Memory B cell (primary cell): ENCODE data around the gene PDZD11.
"Not testable (repeated sequence)": the region's sequence is repeated elsewhere in the genome, so short reads cannot be mapped to it uniquely, and the experiment has no call there.

Experiments
- ATAC-seq: fragments of 150-1000 bp; cut with Tn5 transposase; 2 replicates; pipeline ENCODE4 v1.10.0; 2021; ENCODE audit warnings: low read depth, mild to moderate bottlenecking, moderate library complexity
- DNase-seq, 2 donors: peaks; one replicate each; pipeline ENCODE4 v3.0.0; 2022; ENCODE audit warnings: low spot score in 2 of 2
- H3K27ac Mint-ChIP-seq: one replicate; pipeline ENCODE4 v1.8.0; 2022; ENCODE audit warnings: mild to moderate bottlenecking, moderate library complexity, mixed read lengths
- H3K27me3 Mint-ChIP-seq: one replicate; pipeline ENCODE4 v1.8.0; 2022; ENCODE audit warnings: mixed read lengths
- H3K36me3 Mint-ChIP-seq: one replicate; pipeline ENCODE4 v1.8.0; 2022; ENCODE audit warnings: mild to moderate bottlenecking, mixed read lengths
- H3K4me1 Mint-ChIP-seq: one replicate; pipeline ENCODE4 v1.8.0; 2022; ENCODE audit warnings: mixed read lengths
- H3K4me3 Mint-ChIP-seq: one replicate; pipeline ENCODE4 v1.8.0; 2022; ENCODE audit warnings: mild to moderate bottlenecking, moderate library complexity, mixed read lengths
- H3K9me3 Mint-ChIP-seq: one replicate; pipeline ENCODE4 v1.8.0; 2022; ENCODE audit warnings: mixed read lengths

Gene PDZD11

GRCh38 chrX:70280573-70280972 is 9.2 kb downstream of the PDZD11 start:
- ATAC-seq (no peak), DNase-seq (no peak)
- H3K4me1 Mint-ChIP-seq = no peaks in the 10 kb centered on the region
- peaks cover 22% of the 10 kb centered on the region for H3K36me3 Mint-ChIP-seq
- no peaks in the 10 kb centered on the region for H3K27me3 Mint-ChIP-seq
- H3K27ac Mint-ChIP-seq = no peak overlapping the region
- no peaks in the 10 kb centered on the region for H3K9me3 Mint-ChIP-seq
- H3K4me3 Mint-ChIP-seq = no peak overlapping the region

- no peak for ATAC-seq
- no peak overlapping the region for H3K27ac Mint-ChIP-seq
- H3K4me3 Mint-ChIP-seq = no peak overlapping the region
- no peaks in the 10 kb centered on the region for H3K4me1 Mint-ChIP-seq
- no peaks in the 10 kb centered on the region for H3K27me3 Mint-ChIP-seq
- H3K36me3 Mint-ChIP-seq = peaks cover 20% of the 10 kb centered on the region
- no peak for DNase-seq
- no peaks in the 10 kb centered on the region for H3K9me3 Mint-ChIP-seq
These were observed 10.6 kb downstream of the PDZD11 start for GRCh38 chrX:70279081-70279480.

GRCh38 chrX:70274029-70274428 is 15.7 kb downstream of the PDZD11 start:
- H3K4me1 Mint-ChIP-seq, H3K9me3 Mint-ChIP-seq, H3K27ac Mint-ChIP-seq, ATAC-seq, H3K4me3 Mint-ChIP-seq, H3K36me3 Mint-ChIP-seq, DNase-seq, H3K27me3 Mint-ChIP-seq: not testable (repeated sequence)

GRCh38 chrX:70268034-70268433 is 21.7 kb downstream of the PDZD11 start, which contains the start of gene ARR3:
ARR3 (plus strand) TSS chrX:70268334; CDS start chrX:70269386, 1,052 bp downstream.
- ATAC-seq (no peak), DNase-seq (no peak)
- no peak within 1 kb of the TSS for H3K4me3 Mint-ChIP-seq
- H3K27me3 Mint-ChIP-seq = no peaks in the 10 kb centered on the region
- peaks cover 7% of the 10 kb centered on the region for H3K36me3 Mint-ChIP-seq
- H3K9me3 Mint-ChIP-seq = no peaks in the 10 kb centered on the region
- no peak within 1 kb of the TSS for H3K27ac Mint-ChIP-seq
- H3K4me1 Mint-ChIP-seq = no peaks in the 10 kb centered on the region

- Mint-ChIP-seq H3K9me3 (no peaks in the 10 kb centered on the region), H3K4me1 (no peaks in the 10 kb centered on the region), H3K27ac (no peak overlapping the region)
These were observed 24.9 kb downstream of the PDZD11 start for GRCh38 chrX:70264784-70265183.

GRCh38 chrX:70262952-70263567 is 26.7 kb downstream of the PDZD11 start:
- H3K27me3 Mint-ChIP-seq = no peaks in the 10 kb centered on the region
- ATAC-seq (no peak), DNase-seq (no peak)
- H3K27ac Mint-ChIP-seq = no peak overlapping the region
- no peaks in the 10 kb centered on the region for H3K9me3 Mint-ChIP-seq
- no peaks in the 10 kb centered on the region for H3K4me1 Mint-ChIP-seq
- H3K36me3 Mint-ChIP-seq = peaks cover 7% of the 10 kb centered on the region
- H3K4me3 Mint-ChIP-seq = no peak overlapping the region

More at GRCh38 chrX:70264784-70265183, 24.9 kb downstream of the PDZD11 start:
- ATAC-seq = no peak
- no peak for DNase-seq
- H3K27me3 Mint-ChIP-seq = no peaks in the 10 kb centered on the region
- H3K4me3 Mint-ChIP-seq = no peak overlapping the region
- peaks cover 7% of the 10 kb centered on the region for H3K36me3 Mint-ChIP-seq

- Mint-ChIP-seq H3K36me3 (peaks cover 9% of the 10 kb centered on the region), H3K4me3 (no peak within 1 kb of the TSS), H3K4me1 (no peaks in the 10 kb centered on the region), H3K27me3 (no peaks in the 10 kb centered on the region), H3K9me3 (no peaks in the 10 kb centered on the region), H3K27ac (no peak within 1 kb of the TSS)
- ATAC-seq (no peak), DNase-seq (no peak)
These were observed 29.6 kb downstream of the PDZD11 start, which contains the start of gene P2RY4 for GRCh38 chrX:70260104-70260503. P2RY4 (minus strand) TSS chrX:70260204; CDS start chrX:70259624, 580 bp downstream.

GRCh38 chrX:70257423-70258288 is 32.1 kb downstream of the PDZD11 start:
- Mint-ChIP-seq H3K4me3 (no peak overlapping the region), H3K4me1 (no peaks in the 10 kb centered on the region), H3K27ac (no peak overlapping the region), H3K27me3 (no peaks in the 10 kb centered on the region), H3K36me3 (peaks cover 18% of the 10 kb centered on the region), H3K9me3 (no peaks in the 10 kb centered on the region)
- no peak for DNase-seq
- ATAC-seq = no peak

- H3K4me1 Mint-ChIP-seq = no peaks in the 10 kb centered on the region
These were observed 34.3 kb downstream of the PDZD11 start for GRCh38 chrX:70255452-70255851.

GRCh38 chrX:70254909-70255308 is 34.8 kb downstream of the PDZD11 start:
- no peaks in the 10 kb centered on the region for H3K9me3 Mint-ChIP-seq
- ATAC-seq (no peak), DNase-seq (no peak)
- no peaks in the 10 kb centered on the region for H3K4me1 Mint-ChIP-seq
- no peak overlapping the region for H3K4me3 Mint-ChIP-seq
- H3K36me3 Mint-ChIP-seq = peaks cover 18% of the 10 kb centered on the region
- H3K27ac Mint-ChIP-seq = no peak overlapping the region
- H3K27me3 Mint-ChIP-seq = no peaks in the 10 kb centered on the region

More at GRCh38 chrX:70255452-70255851, 34.3 kb downstream of the PDZD11 start:
- H3K27ac Mint-ChIP-seq = no peak overlapping the region
- DNase-seq = no peak
- no peak overlapping the region for H3K4me3 Mint-ChIP-seq
- no peak for ATAC-seq
- no peaks in the 10 kb centered on the region for H3K27me3 Mint-ChIP-seq
- no peaks in the 10 kb centered on the region for H3K9me3 Mint-ChIP-seq
- peaks cover 18% of the 10 kb centered on the region for H3K36me3 Mint-ChIP-seq

GRCh38 chrX:70254063-70254400 is 35.7 kb downstream of the PDZD11 start:
- Mint-ChIP-seq H3K4me3 (no peak overlapping the region), H3K36me3 (peaks cover 18% of the 10 kb centered on the region), H3K4me1 (no peaks in the 10 kb centered on the region), H3K9me3 (no peaks in the 10 kb centered on the region), H3K27me3 (no peaks in the 10 kb centered on the region), H3K27ac (no peak overlapping the region)
- no peak for ATAC-seq
- no peak for DNase-seq

- no peak for DNase-seq
- Mint-ChIP-seq H3K27me3 (no peaks in the 10 kb centered on the region), H3K27ac (no peak overlapping the region), H3K36me3 (peaks cover 18% of the 10 kb centered on the region), H3K4me3 (no peak overlapping the region), H3K4me1 (no peaks in the 10 kb centered on the region), H3K9me3 (no peaks in the 10 kb centered on the region)
- ATAC-seq = no peak
These were observed 36.2 kb downstream of the PDZD11 start for GRCh38 chrX:70253377-70254062.

- DNase-seq (no peak), ATAC-seq (no peak)
- H3K36me3 Mint-ChIP-seq = peaks cover 18% of the 10 kb centered on the region
- no peak overlapping the region for H3K27ac Mint-ChIP-seq
- H3K9me3 Mint-ChIP-seq = no peaks in the 10 kb centered on the region
- H3K4me3 Mint-ChIP-seq = no peak overlapping the region
- no peaks in the 10 kb centered on the region for H3K27me3 Mint-ChIP-seq
- H3K4me1 Mint-ChIP-seq = no peaks in the 10 kb centered on the region
These were observed 37.2 kb downstream of the PDZD11 start for GRCh38 chrX:70252491-70252890.

GRCh38 chrX:70247252-70247651 is 42.5 kb downstream of the PDZD11 start:
- Mint-ChIP-seq H3K9me3 (no peaks in the 10 kb centered on the region), H3K36me3 (no peaks in the 10 kb centered on the region), H3K4me3 (no peak overlapping the region), H3K4me1 (no peaks in the 10 kb centered on the region), H3K27ac (no peak overlapping the region), H3K27me3 (no peaks in the 10 kb centered on the region)
- ATAC-seq (no peak), DNase-seq (no peak)
